Neural progenitor cell (in vitro differentiated cells): ENCODE results near the gene MYO5A. TPM values are rescaled to one million over a fixed set of nuclear protein-coding genes. Genes with fewer than 3 reads are reported as not detected.

ENCODE experiments used
- DNase-seq: peaks from one replicate; pipeline ENCODE4 v3.0.0-alpha.2; 2016; ENCODE audit warnings: low spot score
- H2AFZ ChIP-seq: fragments of 200-600 bp; sonication (generic); replicated peaks from 2 replicates; pipeline ENCODE4 v1.6.1; 2016; ENCODE audit warnings: antibody characterized with exemption
- H3F3A ChIP-seq: fragments of 200-600 bp; sonication (generic); 2 replicates; pipeline ENCODE4 v1.6.1; 2016; ENCODE audit warnings: antibody characterized with exemption, low read depth
- H3K27ac ChIP-seq: fragments of 200-600 bp; sonication (generic); 2 replicates; pipeline ENCODE4 v1.5.1; 2016; ENCODE audit warnings: mild to moderate bottlenecking
- H3K27me3 ChIP-seq: fragments of 200-600 bp; sonication (generic); 2 replicates; pipeline ENCODE4 v1.6.1; 2016; ENCODE audit warnings: mild to moderate bottlenecking, moderate library complexity
- H3K36me3 ChIP-seq: fragments of 200-600 bp; sonication (generic); 2 replicates; pipeline ENCODE4 v1.5.1; 2016
- H3K4me1 ChIP-seq: fragments of 200-600 bp; sonication (generic); 2 replicates; pipeline ENCODE4 v1.6.1; 2016; ENCODE audit warnings: mixed run types
- H3K4me2 ChIP-seq: fragments of 200-600 bp; sonication (generic); 2 replicates; pipeline ENCODE4 v1.6.1; 2016
- H3K4me3 ChIP-seq: fragments of 200-600 bp; sonication (generic); 2 replicates; pipeline ENCODE4 v1.5.1; 2016
- H3K79me2 ChIP-seq: fragments of 200-600 bp; sonication (generic); 2 replicates; pipeline ENCODE4 v1.6.1; 2016; ENCODE audit warnings: low read depth
- H3K9ac ChIP-seq: fragments of 200-600 bp; sonication (generic); 2 replicates; pipeline ENCODE4 v1.6.1; 2016
- H3K9me3 ChIP-seq: fragments of 200-600 bp; sonication (generic); 2 replicates; pipeline ENCODE4 v1.5.1; 2016; ENCODE audit warnings: low read depth
- H4K20me1 ChIP-seq: fragments of 200-600 bp; sonication (generic); 2 replicates; pipeline ENCODE4 v1.6.1; 2016; ENCODE audit warnings: low read depth
- H3K27ac Mint-ChIP-seq: 3 replicates; pipeline ENCODE4 v1.8.0; 2021; ENCODE audit warnings: mixed read lengths
- H3K27me3 Mint-ChIP-seq: 2 replicates; pipeline ENCODE4 v1.8.0; 2022; ENCODE audit warnings: low read depth, mild to moderate bottlenecking, inconsistent platforms, moderate library complexity, mixed read lengths; ENCODE audit not compliant: insufficient read depth
- H3K36me3 Mint-ChIP-seq: 3 replicates; pipeline ENCODE4 v1.8.0; 2021; ENCODE audit warnings: mixed read lengths
- H3K4me1 Mint-ChIP-seq: 3 replicates; pipeline ENCODE4 v1.8.0; 2021; ENCODE audit warnings: mixed read lengths
- H3K4me3 Mint-ChIP-seq: 3 replicates; pipeline ENCODE4 v1.8.0; 2021; ENCODE audit warnings: mild to moderate bottlenecking, moderate library complexity, mixed read lengths
- H3K9me3 Mint-ChIP-seq: 3 replicates; pipeline ENCODE4 v1.8.0; 2020; ENCODE audit warnings: mixed read lengths
- CTCF ChIP-seq: fragments of 200-600 bp; sonication (generic); IDR thresholded peaks from 2 replicates; pipeline ENCODE4 v1.5.1; 2017; ENCODE audit warnings: antibody characterized with exemption, mild to moderate bottlenecking
- EZH2 ChIP-seq: fragments of 200-600 bp; sonication (generic); IDR thresholded peaks from 2 replicates; pipeline ENCODE4 v1.6.1; 2017; ENCODE audit warnings: antibody characterized with exemption, mild to moderate bottlenecking, moderate library complexity
- EZH2phosphoT487 ChIP-seq: fragments of 200-600 bp; sonication (generic); IDR thresholded peaks from 2 replicates; pipeline ENCODE4 v1.6.1; 2017; ENCODE audit warnings: antibody characterized with exemption
- total RNA-seq: library from RNA; depleted of rRNA; stranded (reverse); fragments of >200 nt; gene quantifications from 2 replicates; pipeline ENCODE4 v1.2.3, GENCODE V29; 2015; ENCODE audit warnings: low replicate concordance

MYO5A gene
- total RNA-seq, 1 donor from 2014 or later, result 34.3 TPM

- no peaks in the 10 kb centered on the region for H4K20me1 ChIP-seq
- no peak for DNase-seq
- no peaks in the 10 kb centered on the region for H3K9me3 ChIP-seq
- peaks cover 6% of the 10 kb centered on the region for H3K36me3 Mint-ChIP-seq
- H3K4me1 ChIP-seq, result peaks cover 9% of the 10 kb centered on the region
- TF ChIP-seq CTCF, result no peak
- no peak for TF ChIP-seq EZH2phosphoT487
- no peak for TF ChIP-seq EZH2
- H3K4me2 ChIP-seq, result no peak overlapping the region
- peaks cover 3% of the 10 kb centered on the region for H3K4me1 Mint-ChIP-seq
- H2AFZ ChIP-seq, result no peak overlapping the region
- H3K9ac ChIP-seq, result no peak overlapping the region
- H3F3A ChIP-seq, result peaks cover 7% of the 10 kb centered on the region
- H3K9me3 Mint-ChIP-seq, result peaks cover 5% of the 10 kb centered on the region
- peaks cover 5% of the 10 kb centered on the region for H3K79me2 ChIP-seq
- H3K4me3 ChIP-seq, result no peak overlapping the region
- no peak overlapping the region for H3K27ac ChIP-seq
- H3K36me3 ChIP-seq, result no peaks in the 10 kb centered on the region
- no peaks in the 10 kb centered on the region for H3K27me3 Mint-ChIP-seq
- H3K27ac Mint-ChIP-seq, result no peak overlapping the region
- no peak overlapping the region for H3K4me3 Mint-ChIP-seq
- H3K27me3 ChIP-seq, result no peaks in the 10 kb centered on the region
Observed at GRCh38 chr15:52441841-52442240, 86.8 kb downstream of the MYO5A start.

GRCh38 chr15:52440946-52441345 lies 87.7 kb downstream of the MYO5A start:
- Histone ChIP-seq H3K36me3 (no peaks in the 10 kb centered on the region), H3K4me3 (no peak overlapping the region), H3K4me2 (no peak overlapping the region), H3K9me3 (no peaks in the 10 kb centered on the region), H4K20me1 (no peaks in the 10 kb centered on the region), H2AFZ (no peak overlapping the region), H3K27me3 (no peaks in the 10 kb centered on the region), H3K4me1 (peaks cover 9% of the 10 kb centered on the region), H3K9ac (no peak overlapping the region), H3K79me2 (peaks cover 5% of the 10 kb centered on the region), H3K27ac (no peak overlapping the region), H3F3A (peaks cover 7% of the 10 kb centered on the region)
- Mint-ChIP-seq H3K4me1 (peaks cover 3% of the 10 kb centered on the region), H3K27me3 (no peaks in the 10 kb centered on the region), H3K27ac (no peak overlapping the region), H3K4me3 (no peak overlapping the region), H3K36me3 (peaks cover 6% of the 10 kb centered on the region), H3K9me3 (peaks cover 3% of the 10 kb centered on the region)
- TF ChIP-seq CTCF (no peak), EZH2phosphoT487 (no peak), EZH2 (no peak)
- DNase-seq, result no peak

GRCh38 chr15:52440414-52440813 lies 88.3 kb downstream of the MYO5A start:
- Histone ChIP-seq H3K9ac (no peak overlapping the region), H2AFZ (no peak overlapping the region), H3K4me1 (peaks cover 9% of the 10 kb centered on the region), H3F3A (peaks cover 7% of the 10 kb centered on the region), H3K27ac (no peak overlapping the region), H4K20me1 (no peaks in the 10 kb centered on the region), H3K27me3 (no peaks in the 10 kb centered on the region), H3K4me2 (no peak overlapping the region), H3K79me2 (peaks cover 5% of the 10 kb centered on the region), H3K36me3 (no peaks in the 10 kb centered on the region), H3K4me3 (no peak overlapping the region), H3K9me3 (no peaks in the 10 kb centered on the region)
- H3K36me3 Mint-ChIP-seq, result peaks cover 2% of the 10 kb centered on the region
- no peaks in the 10 kb centered on the region for H3K27me3 Mint-ChIP-seq
- TF ChIP-seq CTCF, result no peak
- TF ChIP-seq EZH2phosphoT487, result no peak
- TF ChIP-seq EZH2, result no peak
- H3K27ac Mint-ChIP-seq, result no peak overlapping the region
- no peak overlapping the region for H3K4me3 Mint-ChIP-seq
- no peak for DNase-seq
- H3K9me3 Mint-ChIP-seq, result no peaks in the 10 kb centered on the region
- peaks cover 3% of the 10 kb centered on the region for H3K4me1 Mint-ChIP-seq
